NB4 (cell line): Measurements from ENCODE around the gene RBMS1.

Source experiments
- CTCF ChIP-seq: IDR thresholded peaks from one replicate; pipeline ENCODE4 v1.5.1; 2012; ENCODE audit warnings: low read depth, low read length
- POLR2A ChIP-seq: IDR thresholded peaks from 2 replicates; pipeline ENCODE4 v1.6.1; 2011; ENCODE audit warnings: mild to moderate bottlenecking; ENCODE audit not compliant: insufficient read length; ENCODE audit errors: extremely low read depth
- TF ChIP-seq, protein P1 (sequence below): IDR thresholded peaks from 2 replicates; pipeline ENCODE4 v1.6.1; 2011; ENCODE audit warnings: low read depth, low read length

GRCh38 chr2:160355080-160355479 is 138.5 kb downstream of the RBMS1 start:
- TF ChIP-seq CTCF (no peak), POLR2A (no peak)
- TF ChIP-seq, protein P1, sequence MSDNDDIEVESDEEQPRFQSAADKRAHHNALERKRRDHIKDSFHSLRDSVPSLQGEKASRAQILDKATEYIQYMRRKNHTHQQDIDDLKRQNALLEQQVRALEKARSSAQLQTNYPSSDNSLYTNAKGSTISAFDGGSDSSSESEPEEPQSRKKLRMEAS = no peak
